GM21737 (cell line): ENCODE measurements around the gene EVA1C.
"Not testable (repeated sequence)": the region's sequence is repeated elsewhere in the genome, so short reads cannot be mapped to it uniquely, and the experiment has no call there.

Experiments used
- ATAC-seq: cut with Tn5 transposase; IDR thresholded peaks from one replicate; pipeline ENCODE4 v1.9.1; 2021; ENCODE audit warnings: mild to moderate bottlenecking, moderate library complexity; ENCODE audit not compliant: unreplicated experiment

EVA1C gene, protein sequence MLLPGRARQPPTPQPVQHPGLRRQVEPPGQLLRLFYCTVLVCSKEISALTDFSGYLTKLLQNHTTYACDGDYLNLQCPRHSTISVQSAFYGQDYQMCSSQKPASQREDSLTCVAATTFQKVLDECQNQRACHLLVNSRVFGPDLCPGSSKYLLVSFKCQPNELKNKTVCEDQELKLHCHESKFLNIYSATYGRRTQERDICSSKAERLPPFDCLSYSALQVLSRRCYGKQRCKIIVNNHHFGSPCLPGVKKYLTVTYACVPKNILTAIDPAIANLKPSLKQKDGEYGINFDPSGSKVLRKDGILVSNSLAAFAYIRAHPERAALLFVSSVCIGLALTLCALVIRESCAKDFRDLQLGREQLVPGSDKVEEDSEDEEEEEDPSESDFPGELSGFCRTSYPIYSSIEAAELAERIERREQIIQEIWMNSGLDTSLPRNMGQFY

GRCh38 chr21:32412162-32413014 lies at the start of gene EVA1C:
TSS of gene EVA1C (plus strand) at chr21:32412706. CDS start at chr21:32412854, 148 bp downstream.
- no peak for ATAC-seq

- no peak for ATAC-seq
These were observed 48.1 kb upstream of the EVA1C start for GRCh38 chr21:32364387-32364786.

- ATAC-seq = no peak
These were observed 47.7 kb upstream of the EVA1C start for GRCh38 chr21:32364796-32365195.

DNA sequence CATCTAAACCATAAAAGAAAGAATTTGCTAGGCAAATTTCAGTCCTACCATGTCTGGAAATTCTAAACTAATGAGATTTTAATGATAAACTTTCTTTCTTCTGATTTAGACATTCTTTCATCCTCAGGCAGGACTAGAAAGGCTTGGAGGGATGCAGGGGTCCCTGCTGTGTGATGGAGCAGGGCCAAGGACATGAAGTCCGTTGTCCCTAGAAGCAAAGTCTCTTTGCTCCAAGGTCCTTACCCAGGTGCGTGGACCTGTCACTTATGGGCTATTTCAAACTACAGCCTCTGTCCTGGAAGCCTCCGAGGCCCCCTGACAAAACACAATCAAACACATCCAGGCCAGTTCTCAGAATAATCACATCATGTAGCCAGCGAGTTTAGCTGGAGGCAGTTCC lies 46.3 kb upstream of the EVA1C start:
- ATAC-seq = no peak

- ATAC-seq = no peak
These were observed 45.3 kb upstream of the EVA1C start for GRCh38 chr21:32367158-32367557.

GRCh38 chr21:32368386-32368785 lies 44.1 kb upstream of the EVA1C start:
- ATAC-seq = no peak

GRCh38 chr21:32368961-32369360 lies 43.5 kb upstream of the EVA1C start:
- ATAC-seq = not testable (repeated sequence)

DNA sequence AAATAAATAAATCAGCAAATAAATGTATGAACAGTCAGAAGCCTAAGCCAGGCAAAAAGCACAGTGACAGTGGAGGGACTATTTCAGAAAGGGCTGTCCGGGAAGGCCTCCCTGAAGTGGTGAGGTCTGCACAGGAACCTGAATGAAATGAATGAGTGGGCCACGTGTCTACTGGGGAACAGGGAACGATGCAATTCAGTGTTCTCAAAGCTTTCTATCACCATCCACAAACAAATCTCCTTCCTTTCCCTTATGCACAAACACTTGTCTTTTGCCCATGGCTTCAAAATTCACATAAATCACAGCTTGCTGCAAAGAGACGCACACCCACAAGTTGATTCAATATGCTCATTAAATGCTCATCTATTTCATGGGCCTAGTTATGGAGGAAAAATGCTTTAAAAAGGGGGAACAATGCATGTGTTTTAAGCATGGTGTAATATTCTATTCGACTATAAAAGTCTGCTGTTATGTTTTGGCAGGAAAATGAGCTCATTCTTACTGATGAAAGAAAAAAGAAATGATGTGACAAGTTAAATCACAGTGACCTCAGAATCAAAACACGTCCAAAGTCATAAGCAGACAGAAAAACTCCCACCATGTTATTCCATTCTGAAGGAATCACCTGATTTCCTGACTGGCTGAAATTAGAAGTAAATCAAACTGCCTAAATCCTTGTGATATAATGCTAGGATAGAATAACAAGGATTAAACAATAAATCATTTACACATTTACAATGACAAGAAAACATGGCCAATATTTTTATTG lies 41.3 kb upstream of the EVA1C start:
- no peak for ATAC-seq

- ATAC-seq = no peak
These were observed 40.6 kb upstream of the EVA1C start for GRCh38 chr21:32371913-32372314.

DNA sequence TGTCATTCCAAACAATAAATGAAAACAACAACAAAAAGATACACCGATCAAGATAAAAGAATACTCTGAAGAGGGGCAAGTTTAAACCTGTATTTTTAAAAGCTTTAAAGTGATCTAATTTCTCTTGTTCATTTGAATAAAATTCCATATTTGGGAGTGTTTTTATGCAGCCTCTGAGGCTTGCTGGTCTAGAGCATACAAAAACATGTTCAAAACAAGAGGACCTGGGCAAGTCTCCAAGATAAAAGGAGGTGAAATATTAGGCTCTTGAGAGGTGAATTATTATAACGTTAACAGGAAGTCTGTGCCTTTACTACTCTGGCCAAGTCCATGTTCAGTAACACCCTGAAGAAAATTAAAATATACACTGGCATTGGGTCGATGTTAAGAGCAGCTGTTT lies 39.8 kb upstream of the EVA1C start:
- ATAC-seq = no peak

- ATAC-seq = no peak
These were observed 35.0 kb upstream of the EVA1C start for GRCh38 chr21:32377506-32377905.

DNA sequence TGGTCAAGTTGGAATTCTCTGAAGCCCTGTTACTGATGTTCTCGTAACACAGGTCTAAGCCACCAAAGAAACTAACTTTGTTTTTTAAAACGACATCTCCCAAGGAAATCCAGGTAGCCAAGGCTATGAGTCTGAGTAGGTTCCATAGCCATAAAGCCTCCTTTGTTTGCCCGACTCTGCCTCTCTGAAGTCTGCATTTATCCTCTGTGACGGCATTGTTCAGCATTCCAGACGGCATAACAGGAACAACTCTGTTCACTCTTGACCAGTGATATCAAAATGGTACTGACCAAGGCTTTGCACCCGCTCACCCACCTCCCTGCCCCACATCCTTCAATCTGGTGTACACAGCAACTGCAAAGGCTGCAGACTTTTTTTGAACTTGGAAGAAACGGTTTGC lies 34.5 kb upstream of the EVA1C start:
- no peak for ATAC-seq

DNA sequence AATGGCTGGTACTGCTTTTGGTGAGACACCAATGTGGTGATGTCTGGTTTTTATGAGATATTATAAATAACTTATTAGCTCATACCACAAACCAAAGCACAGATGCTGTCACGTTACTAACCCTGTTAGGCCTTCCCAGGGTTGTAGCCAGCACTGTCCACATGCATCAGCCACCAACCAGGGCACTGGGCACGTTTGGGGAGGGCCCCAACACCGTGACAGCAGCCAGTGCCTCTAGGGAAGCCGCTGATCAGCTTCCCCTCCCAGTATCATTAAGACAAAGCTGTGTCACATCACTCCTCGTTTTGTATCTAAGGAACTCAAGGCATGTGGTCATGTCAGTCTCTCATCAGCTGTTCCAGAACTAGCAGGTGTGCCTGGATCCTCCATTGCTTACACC lies 33.5 kb upstream of the EVA1C start:
- no peak for ATAC-seq

GRCh38 chr21:32380940-32381339 lies 31.6 kb upstream of the EVA1C start:
- ATAC-seq = no peak

DNA sequence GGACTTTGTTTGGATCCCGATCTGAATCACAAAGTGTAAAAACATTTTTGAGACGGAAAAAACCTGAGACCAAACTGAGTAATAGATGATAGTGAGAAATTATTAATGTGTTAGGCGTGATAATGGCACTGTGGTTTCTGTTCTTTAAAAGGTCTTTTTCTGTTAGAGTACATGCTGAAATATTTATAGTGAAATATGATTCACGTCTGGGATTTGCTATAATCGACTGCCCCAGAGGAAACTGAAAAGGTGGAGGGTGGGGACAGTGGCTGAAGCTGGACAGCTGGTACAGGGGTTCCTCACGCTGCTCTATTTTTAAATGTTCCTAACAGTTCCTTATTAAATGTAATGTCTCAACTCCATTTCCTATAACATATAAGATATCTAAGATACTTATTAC lies 30.9 kb upstream of the EVA1C start:
- ATAC-seq = no peak

- no peak for ATAC-seq
These were observed 30.3 kb upstream of the EVA1C start for GRCh38 chr21:32382108-32382644.

GRCh38 chr21:32383812-32384211 lies 28.7 kb upstream of the EVA1C start:
- no peak for ATAC-seq

GRCh38 chr21:32386195-32386870 lies 26.2 kb upstream of the EVA1C start:
- no peak for ATAC-seq

GRCh38 chr21:32387151-32387550 lies 25.4 kb upstream of the EVA1C start:
- no peak for ATAC-seq

DNA sequence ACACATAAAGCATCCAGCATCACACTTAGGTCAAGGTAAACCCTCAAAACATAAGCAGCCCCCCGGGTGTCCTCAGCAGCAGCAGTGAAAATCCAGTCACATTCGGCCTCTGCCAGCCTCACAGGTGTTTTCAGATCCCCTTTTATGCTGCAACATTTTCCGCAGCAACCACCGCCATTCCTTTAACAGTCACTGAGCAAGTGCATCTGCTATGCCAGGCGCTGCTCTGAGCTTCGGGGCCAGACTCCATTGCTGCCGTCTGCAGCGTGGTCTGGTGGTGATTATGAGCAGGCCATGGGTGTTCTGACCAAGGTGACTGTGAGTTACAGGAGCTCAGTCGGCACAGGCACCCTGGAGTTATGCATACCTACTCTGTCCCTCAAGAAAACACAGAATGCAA lies 24.2 kb upstream of the EVA1C start:
- ATAC-seq = no peak
